GDM1 (cell line): ENCODE results near the gene PDCD2.
"Not testable (repeated sequence)": the region's sequence is repeated elsewhere in the genome, so short reads cannot be mapped to it uniquely, and the experiment has no call there.

Experiments used
- DNase-seq: peaks from one replicate; lab custom pipeline; 2025; lab: John Stamatoyannopoulos, UW

PDCD2 gene

GRCh38 chr6:170552765-170553533 is 31.5 kb downstream of the PDCD2 start, which contains the start of gene PSMB1:
TSS of gene PSMB1 (minus strand) at chr6:170553307. CDS start at chr6:170553242, 65 bp downstream.
- peak; percentile 73 for DNase-seq

- DNase-seq, result no peak
Measured at GRCh38 chr6:170545405-170545804, 39.0 kb downstream of the PDCD2 start.

DNA sequence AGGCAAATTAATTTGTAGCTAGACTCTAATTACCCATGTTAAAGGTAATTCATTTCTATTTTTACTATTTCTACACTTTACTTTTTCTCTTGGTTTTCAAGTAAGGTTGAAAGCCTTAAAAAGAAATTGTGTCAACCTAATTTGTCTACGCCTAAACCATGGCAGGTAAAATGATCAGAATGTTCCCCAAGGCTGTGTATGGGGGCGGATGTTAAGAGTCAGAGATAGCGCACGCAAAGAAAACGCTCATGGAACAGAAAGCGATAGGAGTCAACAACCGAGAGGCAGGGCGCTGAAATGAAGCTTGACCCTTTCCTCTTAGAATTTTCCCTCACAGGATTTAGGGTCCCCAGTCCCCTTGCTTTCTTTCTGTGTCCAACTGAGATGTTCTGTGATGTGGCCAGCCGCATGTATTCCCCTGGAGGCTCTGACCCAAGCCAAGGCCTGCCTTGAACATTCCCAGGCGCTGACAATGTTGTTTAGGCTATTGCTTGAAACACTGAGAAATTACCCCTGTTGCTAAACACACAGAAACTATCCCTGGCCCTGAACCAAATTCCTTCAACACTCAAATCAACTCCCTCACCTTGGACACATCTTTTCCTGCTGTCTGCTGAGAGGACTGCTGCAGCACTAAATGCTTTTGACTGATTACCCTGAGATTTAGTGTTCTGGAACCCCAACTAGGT is 42.3 kb downstream of the PDCD2 start:
- no peak for DNase-seq

GRCh38 chr6:170537329-170537728 is 47.1 kb downstream of the PDCD2 start:
- DNase-seq, result no peak

DNA sequence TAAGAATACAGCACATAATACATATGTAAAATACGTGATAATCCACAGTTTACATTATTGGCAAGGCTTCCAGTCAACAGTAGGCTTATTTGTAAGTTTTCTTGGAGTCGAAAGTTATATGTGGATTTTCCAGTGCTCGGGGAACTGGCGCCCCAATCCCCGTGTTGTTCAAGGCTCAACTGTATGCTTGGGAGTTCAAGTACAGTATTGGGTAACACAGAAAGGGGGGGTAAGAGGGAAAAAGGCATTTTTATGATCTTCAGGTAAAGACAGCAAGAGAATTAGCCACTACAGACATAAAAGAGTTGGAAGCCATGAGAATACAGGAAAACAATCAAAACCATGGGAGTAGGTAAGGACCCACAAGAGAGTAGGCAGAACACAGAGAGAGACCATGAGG is 47.8 kb downstream of the PDCD2 start:
- DNase-seq, result no peak

DNA sequence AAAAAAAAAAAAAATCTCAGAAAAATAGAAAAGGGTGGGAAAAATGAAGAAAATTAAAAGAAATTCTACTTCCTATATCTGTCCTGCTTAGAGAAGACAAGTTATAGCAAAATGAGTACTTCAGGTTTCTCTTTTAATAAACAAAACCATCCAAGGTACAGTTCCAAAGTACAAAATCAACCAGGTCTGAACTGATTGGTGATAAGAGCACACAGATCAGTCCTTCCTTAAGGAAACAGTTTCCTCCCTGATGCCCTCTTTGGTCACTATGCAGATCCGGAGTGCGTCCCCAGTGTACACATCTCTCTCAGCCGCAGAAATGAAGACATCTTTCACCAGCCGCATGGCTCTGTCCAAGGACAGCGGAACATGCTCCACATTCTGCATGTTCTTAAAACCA is 49.4 kb downstream of the PDCD2 start:
- DNase-seq, result no peak

GRCh38 chr6:170533792-170534191 is 50.6 kb downstream of the PDCD2 start:
- DNase-seq, result no peak

GRCh38 chr6:170532867-170533488 is 51.5 kb downstream of the PDCD2 start:
- DNase-seq, result no peak

- peak; percentile 19 for DNase-seq
Measured at GRCh38 chr6:170529839-170530469, 54.5 kb downstream of the PDCD2 start.

- DNase-seq, result not testable (repeated sequence)
Measured at GRCh38 chr6:170527995-170528394, 56.4 kb downstream of the PDCD2 start.

GRCh38 chr6:170525795-170526194 is 58.6 kb downstream of the PDCD2 start:
- DNase-seq, result no peak
